HG03025 (cell line): ENCODE results near the gene SYNC.
"Not testable (repeated sequence)": the region's sequence is repeated elsewhere in the genome, so short reads cannot be mapped to it uniquely, and the experiment has no call there.

Source experiments
- ATAC-seq: cut with Tn5 transposase; IDR thresholded peaks from one replicate; pipeline ENCODE4 v1.9.1; 2021; ENCODE audit warnings: mild to moderate bottlenecking, moderate library complexity; ENCODE audit not compliant: unreplicated experiment, low FRiP score

SYNC gene

GRCh38 chr1:32647308-32648134 lies 55.0 kb downstream of the SYNC start:
- no peak for ATAC-seq

DNA sequence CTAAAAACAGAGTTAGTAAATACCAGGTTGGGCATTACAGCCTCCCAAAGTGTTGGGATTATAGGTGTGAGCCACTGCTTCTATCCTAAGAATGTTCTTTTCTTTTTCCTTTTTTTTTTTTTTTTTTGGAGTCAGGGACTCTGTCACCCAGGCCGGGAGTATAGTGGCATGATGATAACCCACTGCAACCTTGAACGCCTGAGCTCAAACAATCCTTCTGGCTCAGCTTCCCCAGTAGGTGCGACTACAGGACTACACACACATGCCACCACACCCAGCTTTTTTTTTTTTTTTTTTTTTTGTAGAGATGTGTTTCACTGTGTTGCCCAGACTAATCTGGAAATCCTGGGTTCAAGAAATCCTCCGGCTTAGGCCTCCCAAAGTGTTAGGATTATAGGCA lies 58.1 kb downstream of the SYNC start:
- ATAC-seq: no peak

- ATAC-seq: not testable (repeated sequence)
Measured at GRCh38 chr1:32642292-32642827, 60.2 kb downstream of the SYNC start.

- no peak for ATAC-seq
Measured at GRCh38 chr1:32639489-32640075, 63.0 kb downstream of the SYNC start.

DNA sequence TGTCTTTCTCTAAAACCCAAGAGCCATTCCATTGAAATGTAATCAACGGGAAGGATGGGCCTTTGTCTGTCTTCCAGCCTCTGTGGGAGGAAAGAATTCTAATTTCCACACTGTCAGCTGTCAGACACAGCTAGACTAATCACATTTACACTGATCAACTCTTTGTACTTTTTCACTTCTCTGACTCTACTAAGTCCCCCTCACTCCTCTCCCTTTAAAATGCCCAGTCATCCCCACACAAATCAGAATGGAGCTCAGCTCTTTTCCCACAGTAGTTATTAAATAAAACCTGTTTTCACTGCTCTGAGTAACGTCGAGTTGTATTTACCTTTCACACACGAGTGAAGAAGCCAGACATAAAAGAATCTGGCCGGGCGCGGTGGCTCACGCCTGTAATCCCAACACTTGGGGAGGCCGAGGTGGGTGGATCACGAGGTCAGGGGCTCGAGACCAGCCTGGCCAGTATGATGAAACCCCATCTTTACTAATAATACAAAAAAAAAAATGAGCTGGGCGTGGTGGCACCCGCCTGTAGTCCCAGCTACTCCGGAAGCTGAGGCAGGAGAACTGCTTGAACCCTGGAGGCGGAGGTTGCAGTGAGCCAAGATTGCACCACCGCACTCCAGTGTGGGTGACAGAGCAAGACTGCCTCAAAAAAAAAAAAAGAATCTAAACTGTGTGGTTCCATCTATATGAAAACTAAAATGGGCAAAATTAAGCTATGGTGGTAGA lies 65.5 kb downstream of the SYNC start:
- ATAC-seq: no peak

DNA sequence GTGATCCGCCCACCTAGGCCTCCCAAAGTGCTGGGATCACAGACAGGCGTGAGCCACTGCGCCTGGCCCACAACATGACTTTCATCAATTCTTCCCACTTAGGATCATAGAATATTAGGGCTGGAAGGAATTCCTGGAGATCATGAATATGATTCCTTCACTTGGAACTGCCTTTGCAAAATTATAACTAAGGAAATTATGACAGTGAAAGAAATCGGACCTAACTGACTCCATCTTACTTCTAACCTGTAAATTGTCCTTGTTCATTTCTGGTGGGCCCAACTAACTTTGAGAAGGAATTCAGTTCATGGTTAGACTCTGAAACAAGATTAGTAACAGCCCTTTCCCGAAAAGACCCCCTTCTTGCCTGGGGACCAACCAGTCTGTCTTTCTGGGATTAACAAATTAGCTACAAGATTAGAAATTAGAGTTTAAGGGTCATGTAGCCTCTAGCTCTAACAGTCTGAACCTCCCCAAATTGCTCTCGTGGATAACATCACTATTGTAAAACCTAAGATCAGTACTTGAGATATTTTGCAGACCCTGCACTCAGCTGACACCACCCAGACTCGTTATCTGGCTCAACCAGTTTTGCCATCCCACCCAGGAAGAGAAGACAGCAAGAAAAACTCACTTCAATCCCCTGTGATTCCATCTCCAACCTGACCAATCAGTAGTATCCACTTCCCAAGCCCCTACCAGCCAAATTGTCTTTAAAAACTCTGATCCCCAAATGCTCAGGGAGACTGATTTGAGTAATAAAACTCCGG lies 66.9 kb downstream of the SYNC start:
- ATAC-seq: no peak

GRCh38 chr1:32632829-32633228 lies 69.7 kb downstream of the SYNC start:
- no peak for ATAC-seq

GRCh38 chr1:32630173-32630572 lies 72.4 kb downstream of the SYNC start:
- not testable (repeated sequence) for ATAC-seq
